Activated CD8-positive, alpha-beta T cell treated with anti-CD3 and anti-CD28 coated beads for 36 hours (primary cell): Measurements from ENCODE around the gene THAP7. TPM values are rescaled to one million over a fixed set of nuclear protein-coding genes. Genes with fewer than 3 reads are reported as not detected.
A peak's percentile ranks its signal among the peaks of the same experiment; 100 is the strongest.

Experiments used
- ATAC-seq: fragments of 200-7000 bp; cut with Tn5 transposase; one replicate; pipeline ENCODE4 v1.10.0; 2021; ENCODE audit warnings: mild to moderate bottlenecking, moderate library complexity
- CTCF ChIA-PET: fragments of 350-600 bp; sonication (Branson Sonifier 250); formaldehyde crosslinking; loops from one replicate; lab custom pipeline; 2021; ENCODE audit warnings: antibody characterized with exemption; lab: Charles Lee
- POLR2A ChIA-PET: fragments of 350-600 bp; sonication (Branson Sonifier 250); formaldehyde crosslinking; loops from one replicate; lab custom pipeline; 2021; ENCODE audit warnings: antibody characterized with exemption; lab: Charles Lee
- DNase-seq: peaks from one replicate; pipeline ENCODE4 v3.0.0-alpha.2; 2020
- H3K27ac Mint-ChIP-seq: one replicate; pipeline ENCODE4 v1.8.0; 2021; ENCODE audit warnings: mild to moderate bottlenecking, mixed read lengths
- H3K27me3 Mint-ChIP-seq: one replicate; pipeline ENCODE4 v1.8.0; 2021; ENCODE audit warnings: mixed read lengths
- H3K36me3 Mint-ChIP-seq: one replicate; pipeline ENCODE4 v1.8.0; 2021; ENCODE audit warnings: low read depth, mixed read lengths
- H3K4me1 Mint-ChIP-seq: one replicate; pipeline ENCODE4 v1.8.0; 2021; ENCODE audit warnings: low read depth, mixed read lengths
- H3K4me3 Mint-ChIP-seq: one replicate; pipeline ENCODE4 v1.8.0; 2021; ENCODE audit warnings: mild to moderate bottlenecking, moderate library complexity, mixed read lengths
- H3K9me3 Mint-ChIP-seq: one replicate; pipeline ENCODE4 v1.8.0; 2021; ENCODE audit warnings: mixed read lengths
- intact Hi-C: fragments of 100-400 bp; cut with micrococcal nuclease; formaldehyde crosslinking; loops from one replicate; pipeline ENCODE4 v1.10.0; 2022
- total RNA-seq, 2 experiments: library from RNA; stranded (reverse); gene quantifications; one replicate each; pipeline ENCODE4 v1.2.3, GENCODE V29; 2021
- TF ChIP-seq, protein P1 (sequence below): fragments of 200-600 bp; IDR thresholded peaks from one replicate; pipeline ENCODE4 v1.8.0; 2022; ENCODE audit warnings: antibody characterized with exemption, mild to moderate bottlenecking

Gene THAP7
- total RNA-seq, 2 experiments from 2014 or later, result 23.7 to 23.8 TPM

- TF ChIP-seq, protein P1, sequence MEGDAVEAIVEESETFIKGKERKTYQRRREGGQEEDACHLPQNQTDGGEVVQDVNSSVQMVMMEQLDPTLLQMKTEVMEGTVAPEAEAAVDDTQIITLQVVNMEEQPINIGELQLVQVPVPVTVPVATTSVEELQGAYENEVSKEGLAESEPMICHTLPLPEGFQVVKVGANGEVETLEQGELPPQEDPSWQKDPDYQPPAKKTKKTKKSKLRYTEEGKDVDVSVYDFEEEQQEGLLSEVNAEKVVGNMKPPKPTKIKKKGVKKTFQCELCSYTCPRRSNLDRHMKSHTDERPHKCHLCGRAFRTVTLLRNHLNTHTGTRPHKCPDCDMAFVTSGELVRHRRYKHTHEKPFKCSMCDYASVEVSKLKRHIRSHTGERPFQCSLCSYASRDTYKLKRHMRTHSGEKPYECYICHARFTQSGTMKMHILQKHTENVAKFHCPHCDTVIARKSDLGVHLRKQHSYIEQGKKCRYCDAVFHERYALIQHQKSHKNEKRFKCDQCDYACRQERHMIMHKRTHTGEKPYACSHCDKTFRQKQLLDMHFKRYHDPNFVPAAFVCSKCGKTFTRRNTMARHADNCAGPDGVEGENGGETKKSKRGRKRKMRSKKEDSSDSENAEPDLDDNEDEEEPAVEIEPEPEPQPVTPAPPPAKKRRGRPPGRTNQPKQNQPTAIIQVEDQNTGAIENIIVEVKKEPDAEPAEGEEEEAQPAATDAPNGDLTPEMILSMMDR, result no peak
- no peak for DNase-seq
- ChIA-PET CTCF (no interaction called here), POLR2A (interaction anchor here (0.9 to 1.0 kb wide), 2 partner anchors 8 to 818 kb away, joined by 3 to 4 read pairs; no protein-coding TSS in a partner anchor)
- Mint-ChIP-seq H3K9me3 (no peaks in the 10 kb centered on the region), H3K27ac (no peak overlapping the region), H3K36me3 (no peaks in the 10 kb centered on the region), H3K4me3 (no peak overlapping the region), H3K4me1 (peaks cover 15% of the 10 kb centered on the region), H3K27me3 (peaks cover 19% of the 10 kb centered on the region)
- no peak for ATAC-seq
- intact Hi-C loops, result loop anchor here (10.0 kb wide), 1 partner anchor 48 kb away; no protein-coding TSS in a partner anchor
Measured at GRCh38 chr22:21047035-21047661, 45.2 kb upstream of the THAP7 start.

DNA sequence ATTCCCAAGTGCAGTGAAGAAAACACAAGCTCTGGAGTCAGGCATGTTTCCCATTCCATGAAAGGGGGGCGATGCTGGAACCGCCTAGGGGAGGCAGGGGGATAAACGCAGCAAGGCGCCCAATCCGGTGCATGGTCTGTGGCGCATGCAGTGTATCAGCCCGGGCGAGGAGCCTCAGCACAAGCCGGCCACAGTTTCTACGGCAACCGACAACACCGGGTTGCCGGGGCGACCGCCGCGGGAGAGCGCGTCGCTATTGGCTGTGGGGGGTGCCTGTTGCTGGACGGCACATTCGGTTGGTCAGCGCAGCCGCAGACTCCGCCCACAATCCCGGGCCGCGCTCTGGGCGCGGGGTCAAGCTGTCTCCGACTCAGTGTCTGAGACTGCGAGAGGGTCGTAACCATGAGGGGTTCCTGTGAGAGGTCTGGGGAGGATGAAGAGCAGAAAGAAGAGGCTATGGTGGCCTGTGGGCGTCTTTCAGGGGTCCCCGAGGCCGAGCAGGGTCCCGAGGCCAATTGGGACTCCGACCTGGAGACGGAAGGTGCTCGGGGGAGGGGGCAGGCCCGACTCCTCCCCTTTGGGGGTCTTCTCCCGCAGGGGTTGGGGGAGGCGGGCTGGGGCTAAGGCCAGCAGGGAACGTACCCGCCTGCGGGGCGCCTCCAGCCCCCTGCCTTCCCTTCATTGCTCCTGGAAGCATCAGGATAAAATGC, 43.8 kb upstream of the THAP7 start, which contains the start of gene LRRC74B:
Gene LRRC74B, plus strand, starts transcription at position 362 of the 710 bp plus-strand sequence. Its CDS starts 41 bp downstream, at position 403.
- no peaks in the 10 kb centered on the region for H3K9me3 Mint-ChIP-seq
- ATAC-seq, result peak; percentile 98
- peaks cover 19% of the 10 kb centered on the region for H3K27me3 Mint-ChIP-seq
- peak within 1 kb of the TSS; percentile 47 for H3K4me3 Mint-ChIP-seq
- peaks cover 15% of the 10 kb centered on the region for H3K4me1 Mint-ChIP-seq
- CTCF ChIA-PET, result interaction anchor here (1.5 kb wide), 1 partner anchor 25 kb away, joined by 5 read pairs; no protein-coding TSS in a partner anchor
- POLR2A ChIA-PET, result no interaction called here
- intact Hi-C loops, result loop anchor here (10.0 kb wide), 1 partner anchor 49 kb away; no protein-coding TSS in a partner anchor
- H3K27ac Mint-ChIP-seq, result peak within 1 kb of the TSS; percentile 66
- TF ChIP-seq, protein P1, result no peak
- no peaks in the 10 kb centered on the region for H3K36me3 Mint-ChIP-seq
- peak; percentile 83 for DNase-seq

DNA sequence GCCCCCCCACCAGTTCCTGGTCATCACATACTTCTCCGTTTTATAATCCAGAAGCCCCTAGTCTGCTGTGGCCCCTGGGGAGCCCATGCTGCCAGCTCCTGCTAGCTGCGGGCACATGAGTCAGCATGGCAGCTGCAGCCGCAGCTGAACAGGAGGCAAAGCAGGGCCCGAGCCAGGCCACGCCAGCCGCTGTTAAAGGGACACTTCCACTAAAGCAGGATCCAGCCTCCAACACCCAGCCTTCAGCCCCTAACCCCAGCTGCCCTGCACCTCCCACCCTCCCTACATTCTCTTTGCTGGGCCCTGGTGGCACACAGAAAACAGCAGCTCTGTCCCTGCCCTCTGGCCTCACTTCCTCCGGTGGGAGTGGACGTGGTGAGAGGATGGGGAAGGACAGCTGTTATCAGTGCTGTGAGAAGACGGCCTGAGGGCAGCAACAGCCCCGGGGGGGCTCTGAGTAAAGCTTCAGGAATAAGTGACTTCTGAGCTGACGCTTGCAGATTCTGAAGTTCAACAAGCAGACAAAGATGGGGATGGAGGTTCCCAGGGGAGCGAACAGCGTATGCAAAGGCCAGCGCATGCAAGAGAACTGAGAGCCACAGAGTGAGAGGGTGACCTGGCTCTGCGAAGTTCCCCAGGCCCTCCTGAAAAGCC, 43.1 kb upstream of the THAP7 start:
- CTCF ChIA-PET, result interaction anchor here (1.0 to 1.5 kb wide), 2 partner anchors 24 to 58 kb away, joined by 3 to 5 read pairs; no protein-coding TSS in a partner anchor
- H3K9me3 Mint-ChIP-seq, result no peaks in the 10 kb centered on the region
- POLR2A ChIA-PET, result no interaction called here
- peaks cover 15% of the 10 kb centered on the region for H3K4me1 Mint-ChIP-seq
- H3K36me3 Mint-ChIP-seq, result no peaks in the 10 kb centered on the region
- intact Hi-C loops, result loop anchor here (10.0 kb wide), 1 partner anchor 50 kb away; no protein-coding TSS in a partner anchor
- no peak overlapping the region for H3K27ac Mint-ChIP-seq
- H3K4me3 Mint-ChIP-seq, result no peak overlapping the region
- TF ChIP-seq, protein P1, result no peak
- peaks cover 21% of the 10 kb centered on the region for H3K27me3 Mint-ChIP-seq
- ATAC-seq, result no peak
- DNase-seq, result peak; percentile 33

- CTCF ChIA-PET, result interaction anchor here (1.0 kb wide), 1 partner anchor 59 kb away, joined by 3 read pairs; no protein-coding TSS in a partner anchor
Measured at GRCh38 chr22:21043860-21044535, 42.1 kb upstream of the THAP7 start.

More at GRCh38 chr22:21043860-21044535, 42.1 kb upstream of the THAP7 start:
- H3K27me3 Mint-ChIP-seq, result peaks cover 21% of the 10 kb centered on the region
- TF ChIP-seq, protein P1, result no peak
- H3K4me3 Mint-ChIP-seq, result no peak overlapping the region
- ATAC-seq (no peak), DNase-seq (no peak)
- no peaks in the 10 kb centered on the region for H3K9me3 Mint-ChIP-seq
- peaks cover 15% of the 10 kb centered on the region for H3K4me1 Mint-ChIP-seq
- POLR2A ChIA-PET, result interaction anchor here (0.7 kb wide), 1 partner anchor 29 kb away, joined by 3 read pairs; the partner anchor contains the start of gene P2RX6
- H3K36me3 Mint-ChIP-seq, result no peaks in the 10 kb centered on the region
- no peak overlapping the region for H3K27ac Mint-ChIP-seq
- intact Hi-C loops, result loop anchor here (10.0 kb wide), 1 partner anchor 51 kb away; no protein-coding TSS in a partner anchor
